ENCODE measurements around the gene PIGB. TPM values are rescaled to one million over a fixed set of nuclear protein-coding genes. Genes with fewer than 3 reads are reported as not detected.
A peak's percentile ranks its signal among the peaks of the same experiment; 100 is the strongest.

The PIGB gene
- total and polyA plus RNA-seq, 4 donors, result 3.4 to 9.7 (median 4.8) TPM

DNA sequence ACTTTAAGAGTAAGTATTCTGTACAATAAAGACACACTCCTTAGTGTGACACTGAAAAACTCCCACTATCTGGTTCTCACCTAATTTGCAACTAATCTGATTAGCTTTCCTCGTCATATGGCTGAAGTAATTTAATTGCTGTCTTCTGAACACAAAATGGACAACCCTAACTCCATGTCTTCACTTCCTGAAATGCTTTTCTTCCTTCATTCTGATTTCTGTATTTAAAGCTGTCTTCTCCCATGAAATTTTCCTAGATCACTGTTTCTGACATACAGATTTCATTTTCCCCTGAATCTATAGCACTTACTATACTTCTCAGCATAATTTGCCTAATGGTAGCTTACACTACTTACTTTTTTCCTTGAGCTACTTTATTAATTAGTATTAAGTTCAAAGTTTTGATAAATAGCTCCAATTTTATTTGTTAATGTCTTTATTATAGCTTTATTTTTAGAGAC lies 82.8 kb downstream of the PIGB start:
- TF ChIP-seq GABPA (IDR thresholded peaks at IDR 0.05 in 1 of 2, conservative IDR thresholded peaks at IDR 0.05 in 1 of 2) (no peak), RAD21 (IDR thresholded peaks at IDR 0.05) (no peak), NR2F2 (IDR thresholded peaks at IDR 0.05) (no peak), EGR1 (IDR thresholded peaks at IDR 0.05; ENCODE audit: low read depth in 2 of 2) (no peak), YY1 (IDR thresholded peaks at IDR 0.05) (no peak), HNF4G (IDR thresholded peaks at IDR 0.05) (no peak), FOXA2 (IDR thresholded peaks at IDR 0.05) (no peak), JUND (IDR thresholded peaks at IDR 0.05) (no peak), TAF1 (conservative IDR thresholded peaks at IDR 0.05) (no peak)
- TF ChIP-seq, protein P1, sequence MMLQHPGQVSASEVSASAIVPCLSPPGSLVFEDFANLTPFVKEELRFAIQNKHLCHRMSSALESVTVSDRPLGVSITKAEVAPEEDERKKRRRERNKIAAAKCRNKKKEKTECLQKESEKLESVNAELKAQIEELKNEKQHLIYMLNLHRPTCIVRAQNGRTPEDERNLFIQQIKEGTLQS (IDR thresholded peaks at IDR 0.05), result no peak
- TF ChIP-seq, protein P2, sequence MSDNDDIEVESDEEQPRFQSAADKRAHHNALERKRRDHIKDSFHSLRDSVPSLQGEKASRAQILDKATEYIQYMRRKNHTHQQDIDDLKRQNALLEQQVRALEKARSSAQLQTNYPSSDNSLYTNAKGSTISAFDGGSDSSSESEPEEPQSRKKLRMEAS (IDR thresholded peaks at IDR 0.05), result no peak

DNA sequence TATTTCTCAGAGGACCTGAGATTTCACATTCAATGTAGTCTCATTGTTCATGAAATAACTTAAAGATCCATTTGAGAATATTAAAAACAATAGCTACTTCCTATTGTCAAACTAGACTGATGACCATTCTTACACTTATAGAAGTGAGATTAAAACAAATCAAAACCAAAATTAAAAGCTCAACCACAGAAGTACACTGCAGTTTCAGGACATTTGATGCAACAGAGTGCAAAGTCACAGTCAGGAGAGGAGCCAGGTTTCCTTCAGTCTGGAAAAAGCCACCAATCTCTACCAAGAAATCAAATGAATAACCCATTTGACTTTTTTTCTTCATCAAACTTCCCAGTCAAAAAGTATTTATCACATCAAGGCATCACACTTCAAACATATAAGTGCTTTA lies 83.7 kb downstream of the PIGB start:
- H3K9ac ChIP-seq (ENCODE audit: low read depth in 1 of 2, low read length in 2 of 2), result no peak overlapping the region
- peak in 1 of 2 donors; percentile 18 for TF ChIP-seq RXRA (IDR thresholded peaks at IDR 0.05)
- peak; percentile 52 for TF ChIP-seq SP1 (IDR thresholded peaks at IDR 0.05)
- TF ChIP-seq JUND (IDR thresholded peaks at IDR 0.05), result peak in 1 of 2 donors; percentile 29
- peak; percentile 46 for TF ChIP-seq TAF1 (conservative IDR thresholded peaks at IDR 0.05)
- TF ChIP-seq, protein P2 (IDR thresholded peaks at IDR 0.05), result no peak
- TF ChIP-seq EGR1 (IDR thresholded peaks at IDR 0.05; ENCODE audit: low read depth in 2 of 2), result no peak
- TF ChIP-seq HNF4G (IDR thresholded peaks at IDR 0.05), result peak; percentile 43
- peak; percentile 63 to 74 for TF ChIP-seq HNF4A (conservative IDR thresholded peaks at IDR 0.05)
- H3K36me3 ChIP-seq (ENCODE audit: control insufficient read depth in 4 of 4, insufficient read depth in 3 of 4, low read depth in 1 of 4, low read length in 3 of 4), result no peaks in the 10 kb centered on the region
- no peaks in the 10 kb centered on the region for H3K9me3 ChIP-seq (ENCODE audit: control insufficient read depth in 4 of 4, low read length in 3 of 4)
- DNase-seq (ENCODE audit: low spot score), result no peak
- no peak overlapping the region for H3K4me3 ChIP-seq (ENCODE audit: low read depth in 1 of 3, low read length in 3 of 3)
- H3K4me1 ChIP-seq (ENCODE audit: control insufficient read depth in 4 of 4, insufficient read depth in 4 of 4, low read length in 3 of 4), result peaks cover 8 to 36% (median 22%) of the 10 kb centered on the region in 4 donors
- no peaks in the 10 kb centered on the region for H3K27me3 ChIP-seq (ENCODE audit: control insufficient read depth in 4 of 4, insufficient read depth in 4 of 4, low read length in 3 of 4)
- H3K27ac ChIP-seq (ENCODE audit: low read depth in 1 of 2, low read length in 2 of 2), result peak overlapping the region; percentile 59 to 69

More for the DNA sequence above, 82.8 kb downstream of the PIGB start:
- Histone ChIP-seq H3K9me3 (ENCODE audit: control insufficient read depth in 4 of 4, low read length in 3 of 4) (no peaks in the 10 kb centered on the region), H3K4me1 (ENCODE audit: control insufficient read depth in 4 of 4, insufficient read depth in 4 of 4, low read length in 3 of 4) (peaks cover 6 to 31% (median 21%) of the 10 kb centered on the region in 4 donors), H3K27ac (ENCODE audit: low read depth in 1 of 2, low read length in 2 of 2) (no peak overlapping the region), H3K27me3 (ENCODE audit: control insufficient read depth in 4 of 4, insufficient read depth in 4 of 4, low read length in 3 of 4) (no peaks in the 10 kb centered on the region), H3K9ac (ENCODE audit: low read depth in 1 of 2, low read length in 2 of 2) (no peak overlapping the region), H3K36me3 (ENCODE audit: control insufficient read depth in 4 of 4, insufficient read depth in 3 of 4, low read depth in 1 of 4, low read length in 3 of 4) (peaks cover 0 to 2% (median 0%) of the 10 kb centered on the region in 4 donors), H3K4me3 (ENCODE audit: low read depth in 1 of 3, low read length in 3 of 3) (no peak overlapping the region)
- no peak for DNase-seq (ENCODE audit: low spot score)
- 84% methylated on average over 1 of the region's 1 CpG for WGBS

DNA sequence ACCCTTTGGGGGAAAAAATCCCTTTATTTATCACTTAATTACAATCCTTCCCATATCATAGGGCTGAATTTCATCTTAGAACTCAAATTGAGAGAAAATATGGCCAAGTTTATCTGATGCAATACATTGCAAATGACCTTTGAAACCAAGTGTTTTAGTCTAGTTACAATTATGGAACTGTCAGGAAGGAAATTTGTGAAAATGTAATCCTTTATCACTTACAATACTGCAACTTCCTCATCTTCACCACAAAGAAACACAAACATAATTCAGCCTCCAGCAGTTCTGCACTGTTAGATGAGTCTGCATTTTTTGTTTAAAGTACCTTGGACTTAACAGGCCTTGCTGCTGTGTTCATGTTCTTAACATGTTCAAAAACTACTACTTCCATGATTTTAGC lies 84.5 kb downstream of the PIGB start:
- Histone ChIP-seq H3K36me3 (ENCODE audit: control insufficient read depth in 4 of 4, insufficient read depth in 3 of 4, low read depth in 1 of 4, low read length in 3 of 4) (no peaks in the 10 kb centered on the region), H3K4me3 (ENCODE audit: low read depth in 1 of 3, low read length in 3 of 3) (no peak overlapping the region), H3K9me3 (ENCODE audit: control insufficient read depth in 4 of 4, low read length in 3 of 4) (no peaks in the 10 kb centered on the region), H3K27me3 (ENCODE audit: control insufficient read depth in 4 of 4, insufficient read depth in 4 of 4, low read length in 3 of 4) (no peaks in the 10 kb centered on the region), H3K9ac (ENCODE audit: low read depth in 1 of 2, low read length in 2 of 2) (peak overlapping the region in 1 of 2 donors; percentile 18), H3K4me1 (ENCODE audit: control insufficient read depth in 4 of 4, insufficient read depth in 4 of 4, low read length in 3 of 4) (peaks cover 8 to 38% (median 22%) of the 10 kb centered on the region in 4 donors), H3K27ac (ENCODE audit: low read depth in 1 of 2, low read length in 2 of 2) (peak overlapping the region; percentile 59 to 69)
- DNase-seq (ENCODE audit: low spot score), result no peak
- TF ChIP-seq RXRA (IDR thresholded peaks at IDR 0.05) (peak in 1 of 2 donors; percentile 31), JUND (IDR thresholded peaks at IDR 0.05) (peak in 1 of 2 donors; percentile 18), FOXA2 (IDR thresholded peaks at IDR 0.05) (no peak), GABPA (IDR thresholded peaks at IDR 0.05 in 1 of 2, conservative IDR thresholded peaks at IDR 0.05 in 1 of 2) (no peak), HNF4A (conservative IDR thresholded peaks at IDR 0.05) (peak; percentile 83 to 95), NR2F2 (IDR thresholded peaks at IDR 0.05) (no peak), RAD21 (IDR thresholded peaks at IDR 0.05) (no peak), TAF1 (conservative IDR thresholded peaks at IDR 0.05) (no peak), SP1 (IDR thresholded peaks at IDR 0.05) (peak; percentile 65), HNF4G (IDR thresholded peaks at IDR 0.05) (peak; percentile 73), YY1 (IDR thresholded peaks at IDR 0.05) (peak; percentile 69), EGR1 (IDR thresholded peaks at IDR 0.05; ENCODE audit: low read depth in 2 of 2) (no peak)
- TF ChIP-seq, protein P3, sequence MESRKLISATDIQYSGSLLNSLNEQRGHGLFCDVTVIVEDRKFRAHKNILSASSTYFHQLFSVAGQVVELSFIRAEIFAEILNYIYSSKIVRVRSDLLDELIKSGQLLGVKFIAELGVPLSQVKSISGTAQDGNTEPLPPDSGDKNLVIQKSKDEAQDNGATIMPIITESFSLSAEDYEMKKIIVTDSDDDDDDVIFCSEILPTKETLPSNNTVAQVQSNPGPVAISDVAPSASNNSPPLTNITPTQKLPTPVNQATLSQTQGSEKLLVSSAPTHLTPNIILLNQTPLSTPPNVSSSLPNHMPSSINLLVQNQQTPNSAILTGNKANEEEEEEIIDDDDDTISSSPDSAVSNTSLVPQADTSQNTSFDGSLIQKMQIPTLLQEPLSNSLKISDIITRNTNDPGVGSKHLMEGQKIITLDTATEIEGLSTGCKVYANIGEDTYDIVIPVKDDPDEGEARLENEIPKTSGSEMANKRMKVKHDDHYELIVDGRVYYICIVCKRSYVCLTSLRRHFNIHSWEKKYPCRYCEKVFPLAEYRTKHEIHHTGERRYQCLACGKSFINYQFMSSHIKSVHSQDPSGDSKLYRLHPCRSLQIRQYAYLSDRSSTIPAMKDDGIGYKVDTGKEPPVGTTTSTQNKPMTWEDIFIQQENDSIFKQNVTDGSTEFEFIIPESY (IDR thresholded peaks at IDR 0.05), result no peak
- TF ChIP-seq, protein P2 (IDR thresholded peaks at IDR 0.05), result peak; percentile 15
- TF ChIP-seq, protein P1 (IDR thresholded peaks at IDR 0.05), result peak; percentile 57
- TF ChIP-seq, protein P4, sequence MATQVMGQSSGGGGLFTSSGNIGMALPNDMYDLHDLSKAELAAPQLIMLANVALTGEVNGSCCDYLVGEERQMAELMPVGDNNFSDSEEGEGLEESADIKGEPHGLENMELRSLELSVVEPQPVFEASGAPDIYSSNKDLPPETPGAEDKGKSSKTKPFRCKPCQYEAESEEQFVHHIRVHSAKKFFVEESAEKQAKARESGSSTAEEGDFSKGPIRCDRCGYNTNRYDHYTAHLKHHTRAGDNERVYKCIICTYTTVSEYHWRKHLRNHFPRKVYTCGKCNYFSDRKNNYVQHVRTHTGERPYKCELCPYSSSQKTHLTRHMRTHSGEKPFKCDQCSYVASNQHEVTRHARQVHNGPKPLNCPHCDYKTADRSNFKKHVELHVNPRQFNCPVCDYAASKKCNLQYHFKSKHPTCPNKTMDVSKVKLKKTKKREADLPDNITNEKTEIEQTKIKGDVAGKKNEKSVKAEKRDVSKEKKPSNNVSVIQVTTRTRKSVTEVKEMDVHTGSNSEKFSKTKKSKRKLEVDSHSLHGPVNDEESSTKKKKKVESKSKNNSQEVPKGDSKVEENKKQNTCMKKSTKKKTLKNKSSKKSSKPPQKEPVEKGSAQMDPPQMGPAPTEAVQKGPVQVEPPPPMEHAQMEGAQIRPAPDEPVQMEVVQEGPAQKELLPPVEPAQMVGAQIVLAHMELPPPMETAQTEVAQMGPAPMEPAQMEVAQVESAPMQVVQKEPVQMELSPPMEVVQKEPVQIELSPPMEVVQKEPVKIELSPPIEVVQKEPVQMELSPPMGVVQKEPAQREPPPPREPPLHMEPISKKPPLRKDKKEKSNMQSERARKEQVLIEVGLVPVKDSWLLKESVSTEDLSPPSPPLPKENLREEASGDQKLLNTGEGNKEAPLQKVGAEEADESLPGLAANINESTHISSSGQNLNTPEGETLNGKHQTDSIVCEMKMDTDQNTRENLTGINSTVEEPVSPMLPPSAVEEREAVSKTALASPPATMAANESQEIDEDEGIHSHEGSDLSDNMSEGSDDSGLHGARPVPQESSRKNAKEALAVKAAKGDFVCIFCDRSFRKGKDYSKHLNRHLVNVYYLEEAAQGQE (IDR thresholded peaks at IDR 0.05), result no peak

Measured in liver (tissue), 9 donors.